Stimulated activated CD8-positive, alpha-beta memory T cell treated with anti-CD3 and anti-CD28 coated beads, Interleukin-2, amount 100 ng/mL, for 1 hour (primary cell): ENCODE data around the gene ITGB1.

Experiments used
- DNase-seq, 2 donors: peaks; one replicate each; pipeline ENCODE4 v3.0.0-alpha.2; 2020; ENCODE audit warnings: low read depth in 2 of 2

The ITGB1 gene

GRCh38 chr10:32955790-32956189, 2.2 kb downstream of the ITGB1 start:
- no peak for DNase-seq

GRCh38 chr10:32955299-32955772, 2.7 kb downstream of the ITGB1 start:
- no peak for DNase-seq

GRCh38 chr10:32954545-32955298, 3.3 kb downstream of the ITGB1 start:
- DNase-seq: no peak

- no peak for DNase-seq
Measured at GRCh38 chr10:32954080-32954479, 4.0 kb downstream of the ITGB1 start.

- no peak for DNase-seq
Measured at GRCh38 chr10:32953277-32953927, 4.6 kb downstream of the ITGB1 start.

- no peak for DNase-seq
Measured at GRCh38 chr10:32952541-32953276, 5.3 kb downstream of the ITGB1 start.

GRCh38 chr10:32952094-32952493, 5.9 kb downstream of the ITGB1 start:
- no peak for DNase-seq

GRCh38 chr10:32951111-32951510, 6.9 kb downstream of the ITGB1 start:
- no peak for DNase-seq

GRCh38 chr10:32950591-32951108, 7.4 kb downstream of the ITGB1 start:
- no peak for DNase-seq

- DNase-seq: no peak
Measured at GRCh38 chr10:32949221-32949678, 8.8 kb downstream of the ITGB1 start.

GRCh38 chr10:32948451-32948850, 9.6 kb downstream of the ITGB1 start:
- DNase-seq: no peak

GRCh38 chr10:32947586-32947985, 10.4 kb downstream of the ITGB1 start:
- no peak for DNase-seq

GRCh38 chr10:32946108-32946507, 11.9 kb downstream of the ITGB1 start:
- DNase-seq: no peak

GRCh38 chr10:32943854-32944661, 14.0 kb downstream of the ITGB1 start:
- no peak for DNase-seq

GRCh38 chr10:32943395-32943794, 14.6 kb downstream of the ITGB1 start:
- DNase-seq: no peak

GRCh38 chr10:32942081-32942480, 15.9 kb downstream of the ITGB1 start:
- DNase-seq: no peak

- no peak for DNase-seq
Measured at GRCh38 chr10:32941357-32941756, 16.7 kb downstream of the ITGB1 start.

GRCh38 chr10:32940321-32941301, 17.4 kb downstream of the ITGB1 start:
- DNase-seq: no peak

GRCh38 chr10:32939296-32940111, 18.5 kb downstream of the ITGB1 start:
- DNase-seq: no peak
